Measurements from ENCODE around the gene ENOX1. TPM values are rescaled to one million over a fixed set of nuclear protein-coding genes. Genes with fewer than 3 reads are reported as not detected.

The ENOX1 gene
- total RNA-seq, 1 experiment from 2014 or later: 0.35 TPM

- Histone ChIP-seq H3K9me2 (ENCODE audit: insufficient read depth) (no peaks in the 10 kb centered on the region), H3K4me1 (replicated peaks; ENCODE audit: insufficient read depth) (no peaks in the 10 kb centered on the region), H3K36me3 (ENCODE audit: low read depth) (no peaks in the 10 kb centered on the region), H3K27ac (no peak overlapping the region), H3K79me2 (ENCODE audit: low read depth) (no peaks in the 10 kb centered on the region), H2AFZ (no peak overlapping the region), H3K4me2 (no peak overlapping the region), H3K27me3 (ENCODE audit: insufficient read depth, low read depth) (no peaks in the 10 kb centered on the region), H3K4me3 (no peak overlapping the region), H3K9me3 (ENCODE audit: insufficient read depth, low read depth) (no peaks in the 10 kb centered on the region), H3F3A (ENCODE audit: insufficient read depth, low read depth) (no peaks in the 10 kb centered on the region), H4K20me1 (ENCODE audit: insufficient read depth) (no peaks in the 10 kb centered on the region)
- ChIA-PET CTCF (no interaction called here), POLR2A (ENCODE audit: unreplicated experiment) (no interaction called here)
- intact Hi-C loops (cut with micrococcal nuclease; ENCODE audit: unreplicated experiment): no loop called here
- DNase-seq: no peak
- TF ChIP-seq EZH2 (IDR thresholded peaks at IDR 0.05; ENCODE audit: low read depth): no peak
- TF ChIP-seq CTCF (conservative IDR thresholded peaks at IDR 0.05): no peak
- no TSS peak for BruUV-seq (replicated peaks)
These were observed 307.9 kb downstream of the ENOX1 start for GRCh38 chr13:43478902-43479301.

GRCh38 chr13:43478211-43478610 lies 308.6 kb downstream of the ENOX1 start:
- TF ChIP-seq EZH2 (IDR thresholded peaks at IDR 0.05; ENCODE audit: low read depth) (no peak), CTCF (conservative IDR thresholded peaks at IDR 0.05) (no peak)
- no peaks in the 10 kb centered on the region for H3K9me3 ChIP-seq (ENCODE audit: insufficient read depth, low read depth)
- H4K20me1 ChIP-seq (ENCODE audit: insufficient read depth): no peaks in the 10 kb centered on the region
- ChIA-PET CTCF (no interaction called here), POLR2A (ENCODE audit: unreplicated experiment) (no interaction called here)
- H3K9me2 ChIP-seq (ENCODE audit: insufficient read depth): no peaks in the 10 kb centered on the region
- no peaks in the 10 kb centered on the region for H3K4me1 ChIP-seq (replicated peaks; ENCODE audit: insufficient read depth)
- no peaks in the 10 kb centered on the region for H3K79me2 ChIP-seq (ENCODE audit: low read depth)
- H2AFZ ChIP-seq: no peak overlapping the region
- H3F3A ChIP-seq (ENCODE audit: insufficient read depth, low read depth): no peaks in the 10 kb centered on the region
- intact Hi-C loops (cut with micrococcal nuclease; ENCODE audit: unreplicated experiment): no loop called here
- no peak overlapping the region for H3K4me2 ChIP-seq
- H3K27ac ChIP-seq: no peak overlapping the region
- H3K36me3 ChIP-seq (ENCODE audit: low read depth): no peaks in the 10 kb centered on the region
- H3K4me3 ChIP-seq: no peak overlapping the region
- DNase-seq: no peak
- no TSS peak for BruUV-seq (replicated peaks)
- H3K27me3 ChIP-seq (ENCODE audit: insufficient read depth, low read depth): no peaks in the 10 kb centered on the region

- ChIA-PET CTCF (no interaction called here), POLR2A (ENCODE audit: unreplicated experiment) (no interaction called here)
- intact Hi-C loops (cut with micrococcal nuclease; ENCODE audit: unreplicated experiment): no loop called here
- no peak for DNase-seq
- no peaks in the 10 kb centered on the region for H3K4me1 ChIP-seq (replicated peaks; ENCODE audit: insufficient read depth)
- no peaks in the 10 kb centered on the region for H4K20me1 ChIP-seq (ENCODE audit: insufficient read depth)
- no peaks in the 10 kb centered on the region for H3K79me2 ChIP-seq (ENCODE audit: low read depth)
- BruUV-seq (replicated peaks): no TSS peak
- no peaks in the 10 kb centered on the region for H3K9me2 ChIP-seq (ENCODE audit: insufficient read depth)
- no peaks in the 10 kb centered on the region for H3K36me3 ChIP-seq (ENCODE audit: low read depth)
- H3F3A ChIP-seq (ENCODE audit: insufficient read depth, low read depth): no peaks in the 10 kb centered on the region
- H3K27ac ChIP-seq: no peak overlapping the region
- TF ChIP-seq CTCF (conservative IDR thresholded peaks at IDR 0.05) (no peak), EZH2 (IDR thresholded peaks at IDR 0.05; ENCODE audit: low read depth) (no peak)
- no peak overlapping the region for H3K4me3 ChIP-seq
- no peak overlapping the region for H2AFZ ChIP-seq
- H3K4me2 ChIP-seq: no peak overlapping the region
- no peaks in the 10 kb centered on the region for H3K9me3 ChIP-seq (ENCODE audit: insufficient read depth, low read depth)
- no peaks in the 10 kb centered on the region for H3K27me3 ChIP-seq (ENCODE audit: insufficient read depth, low read depth)
These were observed 311.6 kb downstream of the ENOX1 start for GRCh38 chr13:43475140-43475539.
